HL-60/S4 treated with retinoic acid at 250 ng/mL for 4 days and 3 days (cell line): ENCODE data around the gene GPC4.

ENCODE experiments used
- in situ Hi-C: fragments of 300-500 bp; cut with MboI; formaldehyde crosslinking; loops from 2 replicates; pipeline ENCODE4 v1.7.0; 2022; ENCODE audit warnings: low sequenced_read_pairs

The GPC4 gene

DNA sequence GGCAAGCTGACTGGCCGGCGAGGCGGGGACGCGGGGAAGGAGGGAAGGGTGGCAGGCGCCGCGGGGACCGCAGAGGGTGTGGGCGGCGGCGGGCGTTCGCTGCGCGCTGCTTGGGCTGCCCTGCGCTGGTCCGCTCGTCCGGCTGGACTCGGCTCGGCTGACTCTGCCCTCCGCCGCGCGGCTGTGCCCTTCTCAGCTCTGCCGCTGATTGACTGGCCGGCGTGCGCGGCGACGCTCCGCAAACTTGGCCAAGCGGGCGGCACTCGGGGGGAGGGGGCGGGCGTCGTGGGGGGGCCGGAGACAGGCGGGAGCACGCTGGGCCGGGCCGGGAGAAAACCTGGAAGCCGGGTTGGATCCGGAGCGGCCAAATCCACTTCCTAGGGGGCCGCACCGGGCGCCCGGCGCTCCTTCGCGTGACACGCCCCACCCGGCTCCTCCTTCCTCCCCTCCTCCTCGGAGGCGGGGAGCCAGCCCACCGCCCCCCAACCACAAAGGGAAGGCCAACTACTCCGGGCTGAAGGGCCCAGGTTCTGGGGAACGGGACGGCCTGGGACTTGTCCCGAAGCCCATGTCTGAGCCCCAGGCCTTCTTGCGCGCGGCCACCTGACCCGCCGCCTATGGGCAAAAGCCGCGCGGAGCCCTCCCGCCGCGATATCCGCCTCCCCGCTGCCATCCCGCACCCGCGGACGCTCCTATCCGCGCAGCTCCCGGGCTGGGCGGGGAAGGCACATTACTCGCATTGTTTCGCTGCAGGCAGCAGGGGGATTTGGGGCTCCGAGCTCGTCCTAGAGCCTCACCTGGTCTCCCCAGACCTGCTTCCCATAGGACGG lies at the start of gene GPC4:
Gene GPC4 (minus strand): TSS at position 214 of the 830 bp plus-strand sequence. CDS start 524 bp downstream, outside the sequence.
- in situ Hi-C loops: no loop called here

DNA sequence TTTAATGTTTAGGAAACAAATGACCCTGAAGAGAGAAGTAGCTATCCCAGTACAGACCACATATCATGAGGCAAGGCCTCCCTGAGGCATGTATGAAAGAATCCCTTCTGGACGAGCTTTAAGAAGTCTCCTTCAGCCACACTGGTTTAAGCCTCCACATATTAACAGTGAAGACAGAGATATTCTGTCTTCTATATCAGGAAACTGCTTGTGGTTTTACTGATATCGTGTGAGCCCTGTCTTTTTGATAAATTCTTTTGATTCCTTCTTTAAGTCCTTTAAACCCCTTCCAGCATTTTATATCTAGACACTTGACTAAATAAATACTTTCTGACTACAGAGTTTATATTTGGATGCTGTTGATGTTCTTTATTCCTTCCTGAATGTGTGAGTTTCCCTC lies 45.9 kb upstream of the GPC4 start:
- in situ Hi-C loops: no loop called here

- in situ Hi-C loops: no loop called here
Observed at GRCh38 chrX:133454924-133455323, 39.6 kb upstream of the GPC4 start.

- in situ Hi-C loops: no loop called here
Observed at GRCh38 chrX:133454491-133454914, 39.2 kb upstream of the GPC4 start.

GRCh38 chrX:133448512-133449076 lies 33.3 kb upstream of the GPC4 start:
- in situ Hi-C loops: no loop called here

DNA sequence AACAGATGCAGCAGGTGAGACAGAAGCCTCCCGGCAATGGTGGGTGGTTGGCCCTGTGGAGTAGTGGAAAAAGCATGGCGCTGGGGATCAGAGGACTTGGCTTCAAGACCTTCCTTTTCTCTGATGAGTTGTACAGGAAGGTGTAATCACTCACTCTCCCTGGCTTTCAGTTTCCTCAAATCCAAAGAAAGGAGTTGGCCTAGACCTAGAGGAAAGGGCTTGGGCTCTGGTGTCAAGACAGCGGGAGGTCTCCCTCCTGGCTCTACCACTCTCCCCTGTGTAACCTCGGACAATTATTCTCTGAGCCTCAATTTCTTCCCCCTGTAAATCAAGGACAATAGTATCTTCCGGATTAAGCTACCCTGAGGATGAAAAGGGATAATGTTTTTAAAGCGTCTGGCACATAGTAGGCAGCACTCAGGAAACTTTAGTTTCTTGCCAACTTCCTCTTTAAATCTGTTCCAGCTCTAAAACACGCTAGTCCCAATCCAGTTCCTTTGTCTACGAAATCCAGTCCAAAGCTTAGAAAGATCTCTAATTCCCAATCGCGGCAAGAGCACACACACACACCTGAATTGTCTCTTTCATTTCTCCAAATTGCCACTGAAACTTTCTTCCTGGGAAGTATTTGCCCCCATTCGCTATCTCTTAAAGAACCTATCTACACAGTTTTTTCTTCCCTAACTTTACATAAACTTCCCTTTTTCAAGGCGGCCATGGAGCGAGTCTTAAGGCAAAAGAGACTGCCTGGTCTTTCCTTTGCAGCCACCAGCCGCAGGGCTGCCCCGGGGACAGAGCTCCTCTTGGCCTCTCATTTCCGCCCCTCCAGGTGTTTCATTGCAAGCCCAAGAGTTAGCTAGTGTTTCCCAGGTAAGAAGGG lies 29.9 kb upstream of the GPC4 start:
- in situ Hi-C loops: no loop called here

GRCh38 chrX:133444196-133444595 lies 28.9 kb upstream of the GPC4 start:
- in situ Hi-C loops: no loop called here

- in situ Hi-C loops: no loop called here
Observed at GRCh38 chrX:133440797-133441163, 25.5 kb upstream of the GPC4 start.

DNA sequence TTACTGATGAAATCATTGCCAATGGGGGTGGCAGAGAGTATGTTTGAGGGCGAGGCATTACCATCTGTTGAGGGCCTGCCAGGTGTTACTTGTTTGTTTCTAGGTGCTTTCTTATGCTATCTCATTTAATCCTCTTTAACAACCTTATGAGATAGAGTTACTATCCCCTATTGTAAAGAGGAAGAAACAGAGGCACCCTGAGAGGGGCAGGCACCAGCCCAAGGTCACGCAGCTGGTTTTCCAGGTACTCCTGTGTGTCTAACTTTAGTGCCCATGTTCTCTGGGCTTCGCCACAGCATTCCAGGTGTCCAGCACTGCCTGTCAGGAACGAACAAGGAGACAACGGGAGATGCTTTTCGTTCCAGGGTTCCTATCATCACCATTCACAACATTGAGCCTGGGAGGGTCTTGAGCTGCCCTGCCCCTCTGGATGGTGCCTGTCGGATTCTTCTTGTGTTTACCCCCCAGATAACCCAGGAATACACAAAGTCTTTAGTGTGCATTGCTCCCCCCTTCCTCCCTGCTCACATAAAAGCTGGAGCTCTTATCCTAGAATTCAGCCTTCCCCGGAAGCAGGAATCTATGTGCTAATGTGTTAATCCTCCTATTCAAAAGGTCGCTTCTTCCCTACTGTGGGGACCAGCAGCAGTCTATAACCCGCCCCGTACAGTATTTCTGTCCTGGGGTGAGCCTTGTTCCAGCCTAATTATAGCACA lies 24.9 kb upstream of the GPC4 start:
- in situ Hi-C loops: no loop called here

- in situ Hi-C loops: no loop called here
Observed at GRCh38 chrX:133437766-133438165, 22.5 kb upstream of the GPC4 start.

- in situ Hi-C loops: no loop called here
Observed at GRCh38 chrX:133437356-133437755, 22.1 kb upstream of the GPC4 start.

DNA sequence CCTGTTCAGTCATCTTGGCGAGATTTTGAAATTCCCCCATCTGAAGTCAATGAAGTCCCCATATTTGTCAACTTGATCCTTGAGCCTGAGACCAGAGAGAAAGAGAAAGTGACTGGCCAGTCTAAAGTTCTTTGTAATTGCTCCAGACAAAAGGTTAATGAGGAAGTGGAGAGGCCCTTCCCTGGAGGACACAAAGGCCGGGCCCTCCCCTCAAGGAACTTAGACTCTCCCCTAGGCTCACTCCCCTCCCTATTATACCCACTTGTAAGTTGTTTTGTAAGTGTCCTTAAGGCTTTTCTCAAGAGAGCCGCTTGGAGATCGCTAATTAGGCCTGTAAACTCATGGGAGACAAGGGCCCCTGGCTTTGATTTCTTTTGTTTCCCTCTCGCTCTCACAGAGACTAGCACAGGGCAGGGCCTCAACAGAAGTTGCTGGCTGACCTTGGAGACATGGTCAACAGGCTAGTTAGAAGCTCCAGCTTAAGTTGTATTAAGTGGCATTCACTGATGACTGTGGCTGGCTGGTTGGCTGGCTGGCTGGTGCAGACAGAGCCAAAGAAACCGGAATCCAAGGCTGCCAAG lies 20.3 kb upstream of the GPC4 start:
- in situ Hi-C loops: no loop called here

- in situ Hi-C loops: no loop called here
Observed at GRCh38 chrX:133434197-133434820, 19.0 kb upstream of the GPC4 start.

GRCh38 chrX:133419911-133420310 lies 4.6 kb upstream of the GPC4 start:
- in situ Hi-C loops: no loop called here

DNA sequence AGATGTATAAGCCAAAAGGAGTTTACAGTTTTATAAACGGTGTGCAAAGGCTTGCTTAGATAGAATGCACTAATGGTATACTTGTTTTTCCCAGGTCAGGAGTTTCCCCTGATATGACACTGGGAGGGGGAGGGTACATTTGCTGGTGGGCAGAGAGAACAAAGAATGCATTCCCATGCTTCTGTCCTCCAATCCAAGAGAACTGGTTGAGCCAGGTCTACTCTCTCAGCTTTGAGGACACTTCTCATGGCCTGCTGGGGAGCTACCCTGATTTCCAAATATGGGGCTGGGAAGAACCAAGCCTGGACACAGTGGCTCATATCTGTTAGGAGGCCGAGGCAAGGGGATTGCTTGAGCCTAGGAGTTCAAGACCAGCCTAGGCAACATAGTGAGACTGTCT lies 3.3 kb upstream of the GPC4 start:
- in situ Hi-C loops: no loop called here

DNA sequence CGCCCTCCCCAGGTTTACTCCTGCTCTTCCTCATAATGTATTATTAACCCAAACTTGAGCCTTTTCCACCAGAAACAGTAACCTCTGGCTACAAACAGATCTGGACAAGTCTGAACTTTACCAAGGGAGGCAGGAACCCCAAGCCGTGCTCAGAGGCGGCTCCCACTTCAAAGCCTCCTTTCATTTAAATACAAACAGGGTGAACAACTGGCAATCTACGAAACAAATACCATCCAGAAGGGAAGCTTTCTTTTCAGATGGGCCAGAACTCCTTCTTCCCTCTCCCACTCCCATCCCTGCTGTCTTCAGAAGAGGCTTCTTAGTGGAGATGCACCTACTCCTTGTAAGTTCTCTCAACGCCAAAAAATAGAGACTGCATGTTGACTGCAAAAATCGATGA lies 2.1 kb upstream of the GPC4 start:
- in situ Hi-C loops: no loop called here

DNA sequence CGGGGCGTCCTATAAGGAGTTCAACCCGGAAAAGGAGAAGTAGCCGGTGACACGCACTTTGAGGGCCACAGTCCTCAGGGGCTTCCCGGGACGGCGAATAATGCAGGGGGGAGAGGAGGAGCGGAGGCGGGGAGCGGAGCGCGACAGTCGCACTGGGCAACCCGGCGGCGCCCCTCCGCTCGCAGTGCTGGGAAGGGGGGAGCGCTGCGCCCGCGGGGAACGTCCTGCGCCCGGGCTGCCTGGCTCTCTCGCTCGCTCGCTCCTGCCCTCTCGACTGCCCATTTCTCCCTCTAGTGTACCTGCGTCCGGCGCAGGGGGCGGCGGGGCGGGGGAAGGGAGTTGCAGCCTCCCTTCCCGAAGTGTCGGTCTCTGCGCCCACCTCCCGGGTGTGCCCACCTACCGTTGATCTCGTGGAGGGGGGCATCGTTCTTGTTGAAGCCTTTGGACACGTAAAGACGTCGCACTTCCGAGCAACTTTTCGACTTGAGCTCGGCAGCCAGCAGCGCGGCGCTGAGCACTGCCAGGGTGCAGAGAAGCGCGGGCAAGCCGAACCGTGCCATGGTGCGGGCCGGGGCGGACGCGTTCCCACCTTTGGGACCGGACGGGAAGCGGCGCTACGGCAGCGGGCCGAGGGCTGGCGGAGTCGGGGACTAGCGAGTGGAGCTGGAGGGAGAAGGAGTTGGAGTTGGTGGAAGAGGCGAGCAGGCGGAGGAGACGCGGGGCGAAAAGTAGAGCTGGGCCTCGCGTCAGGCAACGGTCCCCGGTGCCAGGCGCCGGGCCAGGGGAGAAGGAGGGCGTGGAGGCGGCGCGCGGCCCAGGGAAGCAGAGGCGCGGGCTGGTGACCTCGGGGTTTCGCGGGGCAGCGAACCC lies 648 bp downstream of the GPC4 start:
- in situ Hi-C loops: no loop called here

- in situ Hi-C loops: no loop called here
Observed at GRCh38 chrX:133413218-133413925, 1.9 kb downstream of the GPC4 start.

DNA sequence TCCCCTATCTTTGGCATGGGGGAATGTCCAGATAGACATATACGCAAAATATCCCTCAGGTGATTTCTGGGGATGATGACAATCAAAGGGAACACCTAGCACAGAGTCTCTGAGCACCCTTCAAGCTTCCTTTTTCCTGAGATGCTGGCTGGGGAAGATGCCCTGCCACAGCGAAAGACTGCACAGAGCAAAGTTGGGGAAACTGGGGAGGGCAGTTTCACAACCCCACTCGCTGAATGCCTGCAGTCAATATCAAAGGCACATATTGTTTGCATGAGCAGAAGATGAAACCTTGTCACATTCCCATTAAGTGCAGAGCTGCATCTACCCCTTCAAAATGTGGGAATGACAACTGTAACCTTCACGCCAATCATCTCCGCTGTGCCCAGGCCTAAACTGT lies 2.6 kb downstream of the GPC4 start:
- in situ Hi-C loops: no loop called here
